Osteoblast (primary cell): ENCODE measurements around the gene RTF1. TPM values are rescaled to one million over a fixed set of nuclear protein-coding genes. Genes with fewer than 3 reads are reported as not detected.

ENCODE experiments used
- DNase-seq: peaks from one replicate; pipeline ENCODE4 v3.0.0; 2011; ENCODE audit warnings: low spot score, mixed read lengths; ENCODE audit not compliant: insufficient read length; ENCODE audit errors: missing footprints
- H2AFZ ChIP-seq: 2 replicates; pipeline ENCODE4 v1.6.0; 2011; ENCODE audit warnings: mild to moderate bottlenecking, low read length
- H3K27ac ChIP-seq: 2 replicates; pipeline ENCODE4 v1.5.1; 2011; ENCODE audit warnings: mild to moderate bottlenecking, low read depth, low read length, moderate library complexity
- H3K27me3 ChIP-seq: 2 replicates; pipeline ENCODE4 v1.6.0; 2012; ENCODE audit warnings: mild to moderate bottlenecking, control low read depth, inconsistent platforms, low read length, moderate library complexity; ENCODE audit not compliant: insufficient read depth
- H3K36me3 ChIP-seq: 2 replicates; pipeline ENCODE4 v1.5.1; 2011; ENCODE audit warnings: mild to moderate bottlenecking, low read length, control low read depth, moderate library complexity; ENCODE audit not compliant: insufficient read depth
- H3K4me1 ChIP-seq: 2 replicates; pipeline ENCODE4 v1.5.1; 2011; ENCODE audit warnings: mild to moderate bottlenecking, low read length, control low read depth, moderate library complexity; ENCODE audit not compliant: insufficient read depth
- H3K4me2 ChIP-seq: 2 replicates; pipeline ENCODE4 v1.6.0; 2011; ENCODE audit warnings: mild to moderate bottlenecking, low read length; ENCODE audit not compliant: insufficient read depth
- H3K4me3 ChIP-seq: fragments of 200-600 bp; sonication (generic); 3 replicates; pipeline ENCODE4 v1.5.1; 2012; ENCODE audit warnings: mild to moderate bottlenecking, low read length, inconsistent platforms; ENCODE audit not compliant: insufficient read depth
- H3K79me2 ChIP-seq: 2 replicates; pipeline ENCODE4 v1.6.0; 2012; ENCODE audit warnings: mild to moderate bottlenecking, low read length, control low read depth, inconsistent platforms; ENCODE audit not compliant: insufficient read depth
- H3K9me3 ChIP-seq: 2 replicates; pipeline ENCODE4 v1.5.1; 2011; ENCODE audit warnings: low read depth, low read length, control low read depth
- H4K20me1 ChIP-seq: 2 replicates; pipeline ENCODE4 v1.6.0; 2012; ENCODE audit warnings: mild to moderate bottlenecking, low read length, control low read depth; ENCODE audit not compliant: insufficient read depth
- CTCF ChIP-seq: IDR thresholded peaks from 2 replicates; pipeline ENCODE4 v1.5.1; 2011; ENCODE audit warnings: mild to moderate bottlenecking, low read depth, low read length, moderate library complexity; ENCODE audit errors: extremely low read depth
- total RNA-seq: library from RNA; depleted of rRNA; stranded (reverse); fragments of >200 nt; gene quantifications from 2 replicates; pipeline ENCODE4 v1.2.3, GENCODE V29; 2012

Gene RTF1
- total RNA-seq, 1 donor: 26.1 TPM

DNA sequence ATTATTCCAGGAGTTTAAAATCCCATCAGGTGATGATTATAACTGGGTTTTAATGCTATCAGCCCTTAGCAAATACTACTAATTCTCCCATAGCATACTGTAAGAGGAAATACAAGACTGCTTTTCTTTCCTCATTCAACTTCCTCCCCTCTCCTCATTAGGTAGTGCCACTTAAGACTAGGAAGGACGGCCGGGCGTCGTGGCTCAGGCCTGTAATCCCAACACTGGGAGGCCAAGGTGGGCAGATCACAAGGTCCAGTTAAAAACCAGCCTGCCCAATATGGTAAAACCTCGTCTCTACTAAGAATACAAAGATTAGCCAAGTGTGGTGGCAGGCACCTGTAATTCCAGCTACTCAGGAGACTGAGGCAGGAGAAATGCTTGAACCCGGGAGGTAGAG, 29.2 kb upstream of the RTF1 start:
- no peaks in the 10 kb centered on the region for H3K79me2 ChIP-seq
- H2AFZ ChIP-seq: no peak overlapping the region
- H4K20me1 ChIP-seq: no peaks in the 10 kb centered on the region
- H3K36me3 ChIP-seq: peaks cover 19% of the 10 kb centered on the region
- no peak overlapping the region for H3K4me3 ChIP-seq
- no peak for DNase-seq
- H3K4me1 ChIP-seq: no peaks in the 10 kb centered on the region
- no peak for TF ChIP-seq CTCF
- no peaks in the 10 kb centered on the region for H3K9me3 ChIP-seq
- no peak overlapping the region for H3K27ac ChIP-seq
- no peaks in the 10 kb centered on the region for H3K27me3 ChIP-seq
- H3K4me2 ChIP-seq: no peak overlapping the region

GRCh38 chr15:41392659-41393058, 24.2 kb upstream of the RTF1 start:
- no peak for DNase-seq
- Histone ChIP-seq H3K4me3 (no peak overlapping the region), H3K27me3 (no peaks in the 10 kb centered on the region), H3K36me3 (peaks cover 32% of the 10 kb centered on the region), H3K4me2 (no peak overlapping the region), H2AFZ (no peak overlapping the region), H4K20me1 (no peaks in the 10 kb centered on the region), H3K9me3 (no peaks in the 10 kb centered on the region), H3K79me2 (no peaks in the 10 kb centered on the region), H3K27ac (no peak overlapping the region), H3K4me1 (no peaks in the 10 kb centered on the region)
- TF ChIP-seq CTCF: no peak

- TF ChIP-seq CTCF: no peak
- Histone ChIP-seq H3K79me2 (no peaks in the 10 kb centered on the region), H4K20me1 (no peaks in the 10 kb centered on the region), H3K4me3 (no peak overlapping the region), H2AFZ (no peak overlapping the region), H3K27me3 (no peaks in the 10 kb centered on the region), H3K27ac (no peak overlapping the region), H3K36me3 (peaks cover 22% of the 10 kb centered on the region), H3K9me3 (no peaks in the 10 kb centered on the region), H3K4me2 (no peak overlapping the region), H3K4me1 (no peaks in the 10 kb centered on the region)
- DNase-seq: no peak
Observed at GRCh38 chr15:41394924-41395323, 22.0 kb upstream of the RTF1 start.

GRCh38 chr15:41396111-41396510, 20.8 kb upstream of the RTF1 start:
- Histone ChIP-seq H2AFZ (no peak overlapping the region), H3K27ac (no peak overlapping the region), H4K20me1 (no peaks in the 10 kb centered on the region), H3K9me3 (no peaks in the 10 kb centered on the region), H3K36me3 (peaks cover 22% of the 10 kb centered on the region), H3K4me3 (no peak overlapping the region), H3K4me1 (no peaks in the 10 kb centered on the region), H3K4me2 (no peak overlapping the region), H3K79me2 (peaks cover under 1% of the 10 kb centered on the region), H3K27me3 (no peaks in the 10 kb centered on the region)
- TF ChIP-seq CTCF: no peak
- no peak for DNase-seq
